ENCODE data around the gene SERPINB1.

DNA sequence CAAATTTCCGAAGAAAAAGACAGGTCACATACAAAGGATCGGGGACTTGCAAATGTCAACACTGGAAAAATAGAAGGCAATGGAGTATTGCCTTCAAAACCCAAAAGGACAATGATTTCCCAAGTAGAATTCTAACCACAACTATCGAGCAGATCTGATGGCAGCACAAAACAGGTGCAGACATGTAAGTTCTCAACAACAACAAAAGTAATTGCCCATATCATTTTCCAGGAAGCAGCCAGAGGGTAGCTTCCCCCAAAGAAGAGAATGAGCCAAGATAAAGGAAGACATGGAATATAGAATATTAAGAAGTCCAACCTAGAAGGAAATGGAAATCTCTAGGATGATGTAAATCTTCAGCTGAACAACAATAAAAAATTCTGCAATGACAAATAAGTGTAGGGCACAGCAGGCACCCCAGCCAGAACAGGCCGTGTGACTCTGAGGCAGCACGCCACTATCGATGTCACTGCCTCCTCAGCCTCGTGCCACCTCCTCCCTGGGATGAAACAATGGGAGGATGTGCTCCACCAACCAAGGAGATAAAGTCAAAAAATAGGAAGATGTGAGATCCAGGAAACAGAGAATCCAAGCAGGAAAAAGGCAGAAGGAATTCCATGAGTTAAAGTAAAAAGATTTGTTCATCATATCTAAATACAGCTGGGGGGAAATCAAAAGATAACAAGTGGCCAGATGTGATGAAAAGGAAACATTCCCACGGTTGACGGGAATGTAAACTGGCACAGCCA, 34.1 kb downstream of the SERPINB1 start:
- TF ChIP-seq CBX3 (IDR thresholded peaks at IDR 0.05; ENCODE audit: low read depth) (no peak), EGR1 (IDR thresholded peaks at IDR 0.05; ENCODE audit: low read depth) (no peak), RAD21 (IDR thresholded peaks at IDR 0.05; ENCODE audit: low read depth) (no peak), ZFX (IDR thresholded peaks at IDR 0.05) (no peak), POLR2A (IDR thresholded peaks at IDR 0.05; ENCODE audit: borderline replicate concordance, extremely low read depth, insufficient read depth, insufficient read length) (no peak), EZH2 (IDR thresholded peaks at IDR 0.05) (no peak), POLR2AphosphoS5 (IDR thresholded peaks at IDR 0.05; ENCODE audit: low read depth, low read length) (no peak), YY1 (IDR thresholded peaks at IDR 0.05; ENCODE audit: extremely low read depth, insufficient replicate concordance, low read depth, low read length) (no peak), TCF7L2 (IDR thresholded peaks at IDR 0.05; ENCODE audit: borderline replicate concordance, extremely low read depth, insufficient read depth, insufficient read length) (no peak)
- TF ChIP-seq, protein P1, sequence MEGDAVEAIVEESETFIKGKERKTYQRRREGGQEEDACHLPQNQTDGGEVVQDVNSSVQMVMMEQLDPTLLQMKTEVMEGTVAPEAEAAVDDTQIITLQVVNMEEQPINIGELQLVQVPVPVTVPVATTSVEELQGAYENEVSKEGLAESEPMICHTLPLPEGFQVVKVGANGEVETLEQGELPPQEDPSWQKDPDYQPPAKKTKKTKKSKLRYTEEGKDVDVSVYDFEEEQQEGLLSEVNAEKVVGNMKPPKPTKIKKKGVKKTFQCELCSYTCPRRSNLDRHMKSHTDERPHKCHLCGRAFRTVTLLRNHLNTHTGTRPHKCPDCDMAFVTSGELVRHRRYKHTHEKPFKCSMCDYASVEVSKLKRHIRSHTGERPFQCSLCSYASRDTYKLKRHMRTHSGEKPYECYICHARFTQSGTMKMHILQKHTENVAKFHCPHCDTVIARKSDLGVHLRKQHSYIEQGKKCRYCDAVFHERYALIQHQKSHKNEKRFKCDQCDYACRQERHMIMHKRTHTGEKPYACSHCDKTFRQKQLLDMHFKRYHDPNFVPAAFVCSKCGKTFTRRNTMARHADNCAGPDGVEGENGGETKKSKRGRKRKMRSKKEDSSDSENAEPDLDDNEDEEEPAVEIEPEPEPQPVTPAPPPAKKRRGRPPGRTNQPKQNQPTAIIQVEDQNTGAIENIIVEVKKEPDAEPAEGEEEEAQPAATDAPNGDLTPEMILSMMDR (IDR thresholded peaks at IDR 0.05 in 2 of 3, conservative IDR thresholded peaks at IDR 0.05 in 1 of 3; ENCODE audit: borderline replicate concordance in 1 of 3, insufficient read depth in 1 of 3, low read depth in 2 of 3, low read length in 2 of 3): no peak
- TF ChIP-seq, protein P2, sequence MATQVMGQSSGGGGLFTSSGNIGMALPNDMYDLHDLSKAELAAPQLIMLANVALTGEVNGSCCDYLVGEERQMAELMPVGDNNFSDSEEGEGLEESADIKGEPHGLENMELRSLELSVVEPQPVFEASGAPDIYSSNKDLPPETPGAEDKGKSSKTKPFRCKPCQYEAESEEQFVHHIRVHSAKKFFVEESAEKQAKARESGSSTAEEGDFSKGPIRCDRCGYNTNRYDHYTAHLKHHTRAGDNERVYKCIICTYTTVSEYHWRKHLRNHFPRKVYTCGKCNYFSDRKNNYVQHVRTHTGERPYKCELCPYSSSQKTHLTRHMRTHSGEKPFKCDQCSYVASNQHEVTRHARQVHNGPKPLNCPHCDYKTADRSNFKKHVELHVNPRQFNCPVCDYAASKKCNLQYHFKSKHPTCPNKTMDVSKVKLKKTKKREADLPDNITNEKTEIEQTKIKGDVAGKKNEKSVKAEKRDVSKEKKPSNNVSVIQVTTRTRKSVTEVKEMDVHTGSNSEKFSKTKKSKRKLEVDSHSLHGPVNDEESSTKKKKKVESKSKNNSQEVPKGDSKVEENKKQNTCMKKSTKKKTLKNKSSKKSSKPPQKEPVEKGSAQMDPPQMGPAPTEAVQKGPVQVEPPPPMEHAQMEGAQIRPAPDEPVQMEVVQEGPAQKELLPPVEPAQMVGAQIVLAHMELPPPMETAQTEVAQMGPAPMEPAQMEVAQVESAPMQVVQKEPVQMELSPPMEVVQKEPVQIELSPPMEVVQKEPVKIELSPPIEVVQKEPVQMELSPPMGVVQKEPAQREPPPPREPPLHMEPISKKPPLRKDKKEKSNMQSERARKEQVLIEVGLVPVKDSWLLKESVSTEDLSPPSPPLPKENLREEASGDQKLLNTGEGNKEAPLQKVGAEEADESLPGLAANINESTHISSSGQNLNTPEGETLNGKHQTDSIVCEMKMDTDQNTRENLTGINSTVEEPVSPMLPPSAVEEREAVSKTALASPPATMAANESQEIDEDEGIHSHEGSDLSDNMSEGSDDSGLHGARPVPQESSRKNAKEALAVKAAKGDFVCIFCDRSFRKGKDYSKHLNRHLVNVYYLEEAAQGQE (IDR thresholded peaks at IDR 0.05; ENCODE audit: low read depth): no peak
- TF ChIP-seq, protein P3, sequence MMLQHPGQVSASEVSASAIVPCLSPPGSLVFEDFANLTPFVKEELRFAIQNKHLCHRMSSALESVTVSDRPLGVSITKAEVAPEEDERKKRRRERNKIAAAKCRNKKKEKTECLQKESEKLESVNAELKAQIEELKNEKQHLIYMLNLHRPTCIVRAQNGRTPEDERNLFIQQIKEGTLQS (IDR thresholded peaks at IDR 0.05): no peak
